ENCODE results near the gene ARGFX.

GRCh38 chr3:121562148-121562547 lies 5.6 kb upstream of the ARGFX start:
- TF ChIP-seq, protein P1, sequence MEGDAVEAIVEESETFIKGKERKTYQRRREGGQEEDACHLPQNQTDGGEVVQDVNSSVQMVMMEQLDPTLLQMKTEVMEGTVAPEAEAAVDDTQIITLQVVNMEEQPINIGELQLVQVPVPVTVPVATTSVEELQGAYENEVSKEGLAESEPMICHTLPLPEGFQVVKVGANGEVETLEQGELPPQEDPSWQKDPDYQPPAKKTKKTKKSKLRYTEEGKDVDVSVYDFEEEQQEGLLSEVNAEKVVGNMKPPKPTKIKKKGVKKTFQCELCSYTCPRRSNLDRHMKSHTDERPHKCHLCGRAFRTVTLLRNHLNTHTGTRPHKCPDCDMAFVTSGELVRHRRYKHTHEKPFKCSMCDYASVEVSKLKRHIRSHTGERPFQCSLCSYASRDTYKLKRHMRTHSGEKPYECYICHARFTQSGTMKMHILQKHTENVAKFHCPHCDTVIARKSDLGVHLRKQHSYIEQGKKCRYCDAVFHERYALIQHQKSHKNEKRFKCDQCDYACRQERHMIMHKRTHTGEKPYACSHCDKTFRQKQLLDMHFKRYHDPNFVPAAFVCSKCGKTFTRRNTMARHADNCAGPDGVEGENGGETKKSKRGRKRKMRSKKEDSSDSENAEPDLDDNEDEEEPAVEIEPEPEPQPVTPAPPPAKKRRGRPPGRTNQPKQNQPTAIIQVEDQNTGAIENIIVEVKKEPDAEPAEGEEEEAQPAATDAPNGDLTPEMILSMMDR (IDR thresholded peaks at IDR 0.05; ENCODE audit: low read depth, low read length, poor library complexity, severe bottlenecking): no peak
- no peak for TF ChIP-seq EZH2phosphoT487 (IDR thresholded peaks at IDR 0.05; ENCODE audit: borderline replicate concordance, low read length)
